Trophoblast cell (in vitro differentiated cells and primary cell): ENCODE data around the gene FAM169A.
"Not testable (repeated sequence)": the region's sequence is repeated elsewhere in the genome, so short reads cannot be mapped to it uniquely, and the experiment has no call there.

Source experiments
- DNase-seq, 2 donors: peaks; one replicate each; pipeline ENCODE4 v3.0.0-alpha.2; 2016
- H2AFZ ChIP-seq: 2 replicates; pipeline ENCODE4 v1.6.1; 2013; ENCODE audit warnings: low read length, moderate library complexity, mild to moderate bottlenecking; ENCODE audit not compliant: insufficient read depth, poor library complexity
- H2AK5ac ChIP-seq: 2 replicates; pipeline ENCODE4 v1.6.1; 2013; ENCODE audit warnings: mild to moderate bottlenecking, low read length
- H2BK120ac ChIP-seq: 2 replicates; pipeline ENCODE4 v1.6.1; 2013; ENCODE audit warnings: low read length, mild to moderate bottlenecking, moderate library complexity; ENCODE audit not compliant: insufficient read depth, poor library complexity
- H2BK12ac ChIP-seq: 2 replicates; pipeline ENCODE4 v1.6.1; 2013; ENCODE audit warnings: mild to moderate bottlenecking, low read length, moderate library complexity
- H2BK5ac ChIP-seq: 2 replicates; pipeline ENCODE4 v1.6.1; 2013; ENCODE audit warnings: low read length, low read depth, moderate library complexity, mild to moderate bottlenecking; ENCODE audit not compliant: poor library complexity
- H3K14ac ChIP-seq: 2 replicates; pipeline ENCODE4 v1.6.1; 2013; ENCODE audit warnings: mild to moderate bottlenecking, low read length
- H3K18ac ChIP-seq: 2 replicates; pipeline ENCODE4 v1.6.1; 2013; ENCODE audit warnings: mild to moderate bottlenecking, low read length
- H3K23ac ChIP-seq: 2 replicates; pipeline ENCODE4 v1.6.1; 2013; ENCODE audit warnings: low read length
- H3K27ac ChIP-seq: 2 replicates; pipeline ENCODE4 v1.5.1; 2013; ENCODE audit warnings: low read depth, mild to moderate bottlenecking, inconsistent platforms, low read length, moderate library complexity
- H3K27me3 ChIP-seq: 2 replicates; pipeline ENCODE4 v1.6.1; 2013; ENCODE audit warnings: inconsistent platforms, mild to moderate bottlenecking, low read length, moderate library complexity; ENCODE audit not compliant: insufficient read depth
- H3K36me3 ChIP-seq, 2 experiments: 1 replicate in 1 of 2; 2 replicates in 1 of 2; pipeline ENCODE4 v1.6.1; 2013; ENCODE audit warnings: low read length in 2 of 2, mild to moderate bottlenecking in 2 of 2, moderate library complexity in 1 of 2; ENCODE audit not compliant: insufficient read depth in 2 of 2, control insufficient read depth in 1 of 2
- H3K4ac ChIP-seq: 2 replicates; pipeline ENCODE4 v1.6.1; 2013; ENCODE audit warnings: low read depth, mild to moderate bottlenecking, low read length, moderate library complexity
- H3K4me1 ChIP-seq, 2 experiments: 1 replicate in 1 of 2; 2 replicates in 1 of 2; pipeline ENCODE4 v1.6.1; 2013; ENCODE audit warnings: low read length in 2 of 2, mild to moderate bottlenecking in 2 of 2, moderate library complexity in 1 of 2; ENCODE audit not compliant: insufficient read depth in 2 of 2, control insufficient read depth in 1 of 2
- H3K4me2 ChIP-seq: 2 replicates; pipeline ENCODE4 v1.6.1; 2013; ENCODE audit warnings: inconsistent platforms, mild to moderate bottlenecking, low read length, moderate library complexity
- H3K4me3 ChIP-seq: 2 replicates; pipeline ENCODE4 v1.5.1; 2013; ENCODE audit warnings: mild to moderate bottlenecking, low read depth, low read length, inconsistent platforms
- H3K79me1 ChIP-seq: one replicate; pipeline ENCODE4 v1.6.1; 2013; ENCODE audit warnings: low read length
- H3K79me2 ChIP-seq: 2 replicates; pipeline ENCODE4 v1.6.1; 2013; ENCODE audit warnings: low read length, mild to moderate bottlenecking; ENCODE audit not compliant: control insufficient read depth, insufficient read depth, poor library complexity
- H3K9ac ChIP-seq: 2 replicates; pipeline ENCODE4 v1.6.1; 2013; ENCODE audit warnings: mild to moderate bottlenecking, low read length
- H3K9me3 ChIP-seq: 2 replicates; pipeline ENCODE4 v1.6.1; 2013; ENCODE audit warnings: low read depth, mild to moderate bottlenecking, control low read depth, inconsistent platforms, low read length; ENCODE audit not compliant: insufficient read depth
- H4K12ac ChIP-seq: 2 replicates; pipeline ENCODE4 v1.6.1; 2013; ENCODE audit warnings: low read depth, mild to moderate bottlenecking, low read length, moderate library complexity
- H4K8ac ChIP-seq: 2 replicates; pipeline ENCODE4 v1.6.1; 2013; ENCODE audit warnings: low read depth, mild to moderate bottlenecking, low read length, moderate library complexity
- H4K91ac ChIP-seq: one replicate; pipeline ENCODE4 v1.6.1; 2013; ENCODE audit warnings: low read depth, mild to moderate bottlenecking, low read length, moderate library complexity
- WGBS: extraction: QIAGEN DNeasy Blood & Tissue Kit; methylation state at CpG from one replicate; pipeline ENCODE4 v1.1.7; 2013; ENCODE audit warnings: missing lambda C conversion rate; ENCODE audit not compliant: insufficient read length, insufficient coverage; ENCODE audit errors: extremely low coverage; 5-methylcytosine and 5-hydroxymethylcytosine counted together

Gene FAM169A

GRCh38 chr5:74801197-74801596, 65.0 kb downstream of the FAM169A start:
- H3K18ac ChIP-seq = no peak overlapping the region
- no peaks in the 10 kb centered on the region for H3K79me2 ChIP-seq
- H3K4me2 ChIP-seq = no peak overlapping the region
- no peak overlapping the region for H3K14ac ChIP-seq
- no peak overlapping the region for H4K12ac ChIP-seq
- H3K27me3 ChIP-seq = no peaks in the 10 kb centered on the region
- no peak for DNase-seq
- H3K23ac ChIP-seq = no peak overlapping the region
- H2BK5ac ChIP-seq = no peak overlapping the region
- no CpG with 5 or more reads among the region's 3 CpGs for WGBS
- H3K4me3 ChIP-seq = no peak overlapping the region
- peaks cover 3% of the 10 kb centered on the region for H3K9me3 ChIP-seq
- H4K91ac ChIP-seq = no peak overlapping the region
- H4K8ac ChIP-seq = no peak overlapping the region
- H3K79me1 ChIP-seq = no peaks in the 10 kb centered on the region
- H3K4me1 ChIP-seq = peaks cover 4 to 8% of the 10 kb centered on the region in 2 experiments
- peaks cover 19 to 22% of the 10 kb centered on the region in 2 experiments for H3K36me3 ChIP-seq
- no peak overlapping the region for H3K4ac ChIP-seq
- no peak overlapping the region for H3K27ac ChIP-seq
- H2BK120ac ChIP-seq = no peak overlapping the region
- no peak overlapping the region for H2BK12ac ChIP-seq
- H3K9ac ChIP-seq = no peak overlapping the region
- H2AK5ac ChIP-seq = no peak overlapping the region
- no peak overlapping the region for H2AFZ ChIP-seq

GRCh38 chr5:74798977-74799911, 66.9 kb downstream of the FAM169A start:
- H3K9ac ChIP-seq = no peak overlapping the region
- H3K4ac ChIP-seq = no peak overlapping the region
- no peak overlapping the region for H2BK5ac ChIP-seq
- H4K8ac ChIP-seq = no peak overlapping the region
- no peaks in the 10 kb centered on the region for H3K27me3 ChIP-seq
- no peak overlapping the region for H3K18ac ChIP-seq
- no peak overlapping the region for H3K27ac ChIP-seq
- peak; percentile 46 to 72 for DNase-seq
- no peak overlapping the region for H4K91ac ChIP-seq
- WGBS = no CpG with 5 or more reads among the region's 21 CpGs
- H3K79me2 ChIP-seq = no peaks in the 10 kb centered on the region
- H2AK5ac ChIP-seq = no peak overlapping the region
- no peak overlapping the region for H2AFZ ChIP-seq
- H3K4me3 ChIP-seq = no peak overlapping the region
- H3K79me1 ChIP-seq = no peaks in the 10 kb centered on the region
- H3K36me3 ChIP-seq = peaks cover 19 to 26% of the 10 kb centered on the region in 2 experiments
- H2BK12ac ChIP-seq = no peak overlapping the region
- no peak overlapping the region for H3K4me2 ChIP-seq
- H3K9me3 ChIP-seq = peaks cover 3% of the 10 kb centered on the region
- H4K12ac ChIP-seq = no peak overlapping the region
- H2BK120ac ChIP-seq = no peak overlapping the region
- H3K14ac ChIP-seq = no peak overlapping the region
- peaks cover 4 to 8% of the 10 kb centered on the region in 2 experiments for H3K4me1 ChIP-seq
- no peak overlapping the region for H3K23ac ChIP-seq

GRCh38 chr5:74791669-74792068, 74.5 kb downstream of the FAM169A start:
- H3K9ac ChIP-seq, H3K4me2 ChIP-seq, H3K4me3 ChIP-seq, H3K4me1 ChIP-seq, DNase-seq, H3K14ac ChIP-seq, H3K27ac ChIP-seq, H3K27me3 ChIP-seq, H2BK12ac ChIP-seq, H3K23ac ChIP-seq, H4K8ac ChIP-seq, H3K79me1 ChIP-seq, H2AFZ ChIP-seq, H2BK5ac ChIP-seq, H3K79me2 ChIP-seq, H2BK120ac ChIP-seq, H4K91ac ChIP-seq, H3K9me3 ChIP-seq, H2AK5ac ChIP-seq, H4K12ac ChIP-seq, H3K4ac ChIP-seq, H3K18ac ChIP-seq: not testable (repeated sequence)
- H3K36me3 ChIP-seq = peaks cover 27 to 60% of the 10 kb centered on the region in 2 experiments
- WGBS = no CpG with 5 or more reads among the region's 3 CpGs

- Histone ChIP-seq H3K36me3 (peaks cover 31 to 52% of the 10 kb centered on the region in 2 experiments), H3K27ac (no peak overlapping the region), H3K23ac (no peak overlapping the region), H3K79me1 (no peaks in the 10 kb centered on the region), H4K91ac (no peak overlapping the region), H3K14ac (no peak overlapping the region), H3K27me3 (no peaks in the 10 kb centered on the region), H3K9me3 (no peaks in the 10 kb centered on the region), H3K4me3 (no peak overlapping the region), H3K4ac (no peak overlapping the region), H2BK120ac (no peak overlapping the region), H2AK5ac (no peak overlapping the region), H3K18ac (no peak overlapping the region), H2BK5ac (no peak overlapping the region), H2BK12ac (no peak overlapping the region), H4K12ac (no peak overlapping the region), H3K79me2 (no peaks in the 10 kb centered on the region), H3K4me2 (no peak overlapping the region), H2AFZ (no peak overlapping the region), H4K8ac (no peak overlapping the region), H3K9ac (no peak overlapping the region), H3K4me1 (no peaks in the 10 kb centered on the region)
- WGBS = no CpG with 5 or more reads among the region's 6 CpGs
- no peak for DNase-seq
These were observed 78.8 kb downstream of the FAM169A start for GRCh38 chr5:74787424-74787823.
